WERI-Rb-1 (cell line): ENCODE data around the gene MOB3C.
A peak's percentile ranks its signal among the peaks of the same experiment; 100 is the strongest.

Source experiments
- DNase-seq: peaks from one replicate; pipeline ENCODE4 v3.0.0-alpha.2; 2020
- H3K27ac ChIP-seq: fragments of 250-450 bp; sonication (Bioruptor Pico); 2 replicates; pipeline ENCODE4 v1.5.1; 2020; ENCODE audit warnings: mild to moderate bottlenecking, moderate library complexity
- H3K27me3 ChIP-seq: fragments of 250-450 bp; sonication (Bioruptor Pico); 2 replicates; pipeline ENCODE4 v1.5.1; 2021; ENCODE audit warnings: mild to moderate bottlenecking, low read depth, moderate library complexity; ENCODE audit not compliant: insufficient read depth, severe bottlenecking
- H3K36me3 ChIP-seq: fragments of 250-450 bp; sonication (Bioruptor Pico); 2 replicates; pipeline ENCODE4 v1.5.1; 2020; ENCODE audit warnings: mild to moderate bottlenecking, moderate library complexity
- H3K4me3 ChIP-seq: 2 replicates; pipeline ENCODE4 v1.5.1; 2011; ENCODE audit warnings: low read depth, mild to moderate bottlenecking, control low read depth, low read length
- H3K9me3 ChIP-seq: fragments of 250-450 bp; sonication (Bioruptor Pico); 2 replicates; pipeline ENCODE4 v1.5.1; 2021; ENCODE audit warnings: mild to moderate bottlenecking, moderate library complexity; ENCODE audit not compliant: severe bottlenecking
- TF ChIP-seq, protein P1 (sequence below): IDR thresholded peaks from 2 replicates; pipeline ENCODE4 v1.5.1; 2011; ENCODE audit warnings: low read depth, mild to moderate bottlenecking, control low read depth, inconsistent platforms, low read length

Gene MOB3C

DNA sequence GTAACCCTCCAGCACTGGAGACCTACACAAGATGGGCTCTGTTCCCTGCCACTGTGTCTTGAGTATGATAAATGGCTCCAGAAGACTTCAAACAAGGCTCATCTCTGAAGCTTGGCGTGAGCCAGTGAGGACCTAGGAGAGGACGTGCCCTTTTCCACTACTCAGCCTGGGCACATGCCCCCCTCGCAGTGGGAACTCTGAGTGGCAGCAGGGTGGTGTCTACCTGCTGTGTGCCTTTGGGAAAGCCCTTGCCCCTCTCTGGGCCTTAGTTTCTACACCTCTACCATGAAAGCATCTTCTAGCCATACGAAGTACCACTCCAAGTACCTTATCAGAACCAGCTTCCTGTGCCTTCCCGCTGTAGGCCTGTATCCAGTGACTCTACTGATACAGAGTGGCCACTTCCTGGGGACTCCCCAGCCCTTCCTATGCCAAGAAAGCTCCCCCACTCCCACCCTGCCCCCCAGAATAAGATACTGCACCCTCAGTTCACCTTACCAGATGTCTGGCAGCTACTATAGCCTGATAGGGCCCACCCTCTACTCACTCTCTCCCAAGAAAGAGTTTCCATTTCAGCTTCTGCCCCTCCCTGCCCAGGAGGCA, 3.1 kb upstream of the MOB3C start:
- Histone ChIP-seq H3K27ac (no peak overlapping the region), H3K36me3 (no peaks in the 10 kb centered on the region), H3K4me3 (no peak overlapping the region), H3K27me3 (no peaks in the 10 kb centered on the region), H3K9me3 (no peaks in the 10 kb centered on the region)
- TF ChIP-seq, protein P1, sequence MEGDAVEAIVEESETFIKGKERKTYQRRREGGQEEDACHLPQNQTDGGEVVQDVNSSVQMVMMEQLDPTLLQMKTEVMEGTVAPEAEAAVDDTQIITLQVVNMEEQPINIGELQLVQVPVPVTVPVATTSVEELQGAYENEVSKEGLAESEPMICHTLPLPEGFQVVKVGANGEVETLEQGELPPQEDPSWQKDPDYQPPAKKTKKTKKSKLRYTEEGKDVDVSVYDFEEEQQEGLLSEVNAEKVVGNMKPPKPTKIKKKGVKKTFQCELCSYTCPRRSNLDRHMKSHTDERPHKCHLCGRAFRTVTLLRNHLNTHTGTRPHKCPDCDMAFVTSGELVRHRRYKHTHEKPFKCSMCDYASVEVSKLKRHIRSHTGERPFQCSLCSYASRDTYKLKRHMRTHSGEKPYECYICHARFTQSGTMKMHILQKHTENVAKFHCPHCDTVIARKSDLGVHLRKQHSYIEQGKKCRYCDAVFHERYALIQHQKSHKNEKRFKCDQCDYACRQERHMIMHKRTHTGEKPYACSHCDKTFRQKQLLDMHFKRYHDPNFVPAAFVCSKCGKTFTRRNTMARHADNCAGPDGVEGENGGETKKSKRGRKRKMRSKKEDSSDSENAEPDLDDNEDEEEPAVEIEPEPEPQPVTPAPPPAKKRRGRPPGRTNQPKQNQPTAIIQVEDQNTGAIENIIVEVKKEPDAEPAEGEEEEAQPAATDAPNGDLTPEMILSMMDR: no peak
- DNase-seq: no peak

DNA sequence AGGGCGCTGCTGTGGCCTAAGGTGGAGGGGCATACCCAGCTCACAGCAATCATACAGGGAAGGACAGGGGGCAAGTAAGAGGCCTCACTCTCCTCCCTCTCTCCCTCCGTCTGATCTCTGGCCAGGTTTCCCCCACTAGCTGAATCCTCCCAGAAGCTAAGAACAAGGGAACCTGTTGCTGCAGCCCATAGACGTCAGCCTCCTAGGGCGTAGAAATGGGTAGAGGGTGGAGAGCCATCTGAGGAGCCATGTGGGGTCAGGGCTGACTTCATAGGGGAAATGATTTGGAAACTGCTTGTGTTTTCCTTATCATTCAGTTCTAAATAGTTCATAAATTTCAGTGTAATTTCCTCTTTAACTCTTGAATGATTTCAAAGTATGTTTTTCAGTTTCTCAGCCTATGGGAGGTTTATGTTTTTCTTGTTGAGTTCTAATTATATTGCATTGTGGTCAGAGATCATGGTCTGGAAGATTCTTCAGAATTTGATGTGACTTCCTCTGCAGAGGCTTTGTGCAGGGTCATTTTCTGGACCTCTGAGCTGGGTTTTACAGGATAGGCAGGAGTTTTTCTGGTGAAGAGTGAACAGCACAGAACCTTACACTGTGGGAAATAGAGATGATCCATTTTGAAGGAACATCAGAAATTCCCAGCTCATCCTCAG, 2.3 kb upstream of the MOB3C start:
- H3K27me3 ChIP-seq: no peaks in the 10 kb centered on the region
- H3K4me3 ChIP-seq: no peak overlapping the region
- TF ChIP-seq, protein P1: no peak
- H3K36me3 ChIP-seq: no peaks in the 10 kb centered on the region
- no peaks in the 10 kb centered on the region for H3K9me3 ChIP-seq
- no peak for DNase-seq
- H3K27ac ChIP-seq: no peak overlapping the region

DNA sequence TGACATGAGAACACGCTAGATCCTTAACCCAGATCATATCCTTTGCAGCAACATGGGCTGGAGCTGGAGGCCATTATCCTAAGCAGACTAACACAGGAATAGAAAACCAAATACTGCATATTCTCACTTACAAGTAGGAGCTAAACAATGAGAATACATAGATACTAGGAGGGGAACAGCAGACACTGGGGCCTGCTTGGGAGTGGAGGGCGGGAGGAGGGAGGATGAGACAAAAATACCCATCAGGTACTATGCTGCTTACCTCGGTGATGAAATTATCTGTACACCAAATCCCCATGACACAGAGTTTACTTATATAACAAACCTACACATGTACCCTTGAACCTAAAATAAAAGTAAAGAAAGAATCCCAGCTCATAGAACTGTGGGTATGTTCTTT, 1.2 kb upstream of the MOB3C start:
- H3K36me3 ChIP-seq: no peaks in the 10 kb centered on the region
- TF ChIP-seq, protein P1: no peak
- no peak overlapping the region for H3K27ac ChIP-seq
- DNase-seq: no peak
- H3K9me3 ChIP-seq: no peaks in the 10 kb centered on the region
- no peaks in the 10 kb centered on the region for H3K27me3 ChIP-seq
- H3K4me3 ChIP-seq: no peak overlapping the region

DNA sequence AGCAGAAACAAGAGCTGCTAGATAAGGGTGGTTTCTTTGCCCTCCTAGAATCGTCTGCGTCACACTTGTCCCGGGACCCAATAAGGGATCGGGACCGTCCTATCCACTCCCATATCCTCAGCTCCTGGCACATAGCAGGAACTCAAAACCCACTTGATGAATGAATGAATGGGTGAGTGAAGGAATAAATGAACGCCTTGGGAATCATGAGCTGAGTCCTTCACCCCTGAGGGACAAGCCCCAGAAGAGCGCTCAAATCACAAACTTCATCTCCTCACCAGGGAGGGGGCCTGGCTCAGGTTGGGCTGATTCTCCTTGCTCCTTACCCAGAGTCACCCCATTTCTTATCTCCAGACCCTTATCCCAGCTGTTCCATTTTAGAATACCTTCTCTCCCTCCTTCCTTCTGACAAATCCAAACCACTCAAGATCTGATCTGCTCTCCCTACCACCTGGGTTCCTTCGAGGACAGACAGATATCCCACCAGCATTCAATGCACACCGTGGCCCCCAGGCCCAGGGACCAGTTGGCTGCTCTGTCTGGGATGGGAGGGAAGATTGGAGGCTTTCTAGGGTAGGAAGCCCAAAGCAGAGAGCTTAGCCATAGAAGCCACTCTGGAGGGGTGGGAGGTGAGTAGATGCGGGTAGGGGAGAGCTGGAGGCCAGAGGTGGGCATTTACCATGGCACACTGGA, 643 bp upstream of the MOB3C start:
- peak overlapping the region; percentile 63 for H3K4me3 ChIP-seq
- H3K27ac ChIP-seq: peak overlapping the region; percentile 54
- TF ChIP-seq, protein P1: no peak
- no peaks in the 10 kb centered on the region for H3K9me3 ChIP-seq
- no peaks in the 10 kb centered on the region for H3K36me3 ChIP-seq
- no peaks in the 10 kb centered on the region for H3K27me3 ChIP-seq
- no peak for DNase-seq

DNA sequence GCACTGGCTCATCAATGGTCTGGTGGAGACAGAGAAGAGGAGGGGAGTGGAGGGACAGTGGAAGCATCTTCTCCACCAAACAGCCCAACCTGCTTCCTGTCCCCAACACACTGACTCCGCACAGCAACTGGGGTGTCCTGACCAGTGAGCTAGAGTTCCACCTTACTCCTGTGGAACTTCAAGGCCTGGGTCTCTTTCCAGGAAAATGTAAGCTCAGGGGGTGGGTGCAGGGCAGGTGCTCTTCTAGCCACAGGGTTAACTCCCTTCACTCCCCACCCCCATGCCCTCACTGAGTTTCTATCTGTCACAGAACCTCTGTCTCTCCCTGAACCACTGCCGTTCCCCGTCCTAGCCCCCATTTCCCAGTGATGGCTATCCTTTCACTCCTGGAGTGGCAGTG, 876 bp downstream of the MOB3C start:
- TF ChIP-seq, protein P1: no peak
- Histone ChIP-seq H3K4me3 (peak overlapping the region; percentile 63), H3K27me3 (no peaks in the 10 kb centered on the region), H3K9me3 (no peaks in the 10 kb centered on the region), H3K27ac (no peak overlapping the region), H3K36me3 (no peaks in the 10 kb centered on the region)
- DNase-seq: no peak
